ENCODE results near the gene NNT.
A peak's percentile ranks its signal among the peaks of the same experiment; 100 is the strongest.
"Not testable (repeated sequence)": the region's sequence is repeated elsewhere in the genome, so short reads cannot be mapped to it uniquely, and the experiment has no call there.

Gene NNT

GRCh38 chr5:43564289-43564850 is 38.6 kb upstream of the NNT start:
- no peak for DNase-seq (ENCODE audit: insufficient read length, low spot score)
- no peak for FAIRE-seq
- no peak for TF ChIP-seq POLR2A (IDR thresholded peaks at IDR 0.05; ENCODE audit: low read depth, low read length)
- TF ChIP-seq TAF1 (IDR thresholded peaks at IDR 0.05; ENCODE audit: low read depth, low read length): no peak
- no peak for TF ChIP-seq POU2F2 (IDR thresholded peaks at IDR 0.05; ENCODE audit: low read depth, low read length)
- no peak for TF ChIP-seq POLR2AphosphoS5 (IDR thresholded peaks at IDR 0.05; ENCODE audit: low read depth, low read length)
- TF ChIP-seq PAX5 (IDR thresholded peaks at IDR 0.05; ENCODE audit: insufficient read depth, low read length, severe bottlenecking): no peak
- no peak for TF ChIP-seq SPI1 (IDR thresholded peaks at IDR 0.05; ENCODE audit: low read depth, low read length)

- FAIRE-seq (no peak), DNase-seq (ENCODE audit: insufficient read length, low spot score) (no peak)
- no peak for TF ChIP-seq TAF1 (IDR thresholded peaks at IDR 0.05; ENCODE audit: low read depth, low read length)
- no peak for TF ChIP-seq SPI1 (IDR thresholded peaks at IDR 0.05; ENCODE audit: low read depth, low read length)
- no peak for TF ChIP-seq POLR2A (IDR thresholded peaks at IDR 0.05; ENCODE audit: low read depth, low read length)
- TF ChIP-seq POLR2AphosphoS5 (IDR thresholded peaks at IDR 0.05; ENCODE audit: low read depth, low read length): no peak
- no peak for TF ChIP-seq POU2F2 (IDR thresholded peaks at IDR 0.05; ENCODE audit: low read depth, low read length)
- TF ChIP-seq PAX5 (IDR thresholded peaks at IDR 0.05; ENCODE audit: insufficient read depth, low read length, severe bottlenecking): no peak
These were observed 37.9 kb upstream of the NNT start for GRCh38 chr5:43565043-43565442.

- no peak for DNase-seq (ENCODE audit: insufficient read length, low spot score)
- no peak for FAIRE-seq
- TF ChIP-seq TAF1 (IDR thresholded peaks at IDR 0.05; ENCODE audit: low read depth, low read length): no peak
- no peak for TF ChIP-seq POLR2A (IDR thresholded peaks at IDR 0.05; ENCODE audit: low read depth, low read length)
- no peak for TF ChIP-seq POU2F2 (IDR thresholded peaks at IDR 0.05; ENCODE audit: low read depth, low read length)
- 0 out of 2 replicates have a peak, but pooled peaks have one; percentile 11 for TF ChIP-seq SPI1 (IDR thresholded peaks at IDR 0.05; ENCODE audit: low read depth, low read length)
These were observed 35.0 kb upstream of the NNT start for GRCh38 chr5:43567967-43568366.

GRCh38 chr5:43569236-43569746 is 33.7 kb upstream of the NNT start:
- DNase-seq (ENCODE audit: insufficient read length, low spot score) (no peak), FAIRE-seq (no peak)
- no peak for TF ChIP-seq POLR2AphosphoS5 (IDR thresholded peaks at IDR 0.05; ENCODE audit: low read depth, low read length)
- TF ChIP-seq PAX5 (IDR thresholded peaks at IDR 0.05; ENCODE audit: insufficient read depth, low read length, severe bottlenecking): no peak
- TF ChIP-seq SPI1 (IDR thresholded peaks at IDR 0.05; ENCODE audit: low read depth, low read length): no peak
- no peak for TF ChIP-seq TAF1 (IDR thresholded peaks at IDR 0.05; ENCODE audit: low read depth, low read length)
- TF ChIP-seq POU2F2 (IDR thresholded peaks at IDR 0.05; ENCODE audit: low read depth, low read length): no peak
- TF ChIP-seq POLR2A (IDR thresholded peaks at IDR 0.05; ENCODE audit: low read depth, low read length): no peak

- FAIRE-seq: no peak
- DNase-seq (ENCODE audit: insufficient read length, low spot score): no peak
- TF ChIP-seq POLR2AphosphoS5 (IDR thresholded peaks at IDR 0.05; ENCODE audit: low read depth, low read length): no peak
- TF ChIP-seq POLR2A (IDR thresholded peaks at IDR 0.05; ENCODE audit: low read depth, low read length): no peak
- no peak for TF ChIP-seq POU2F2 (IDR thresholded peaks at IDR 0.05; ENCODE audit: low read depth, low read length)
- no peak for TF ChIP-seq SPI1 (IDR thresholded peaks at IDR 0.05; ENCODE audit: low read depth, low read length)
- TF ChIP-seq TAF1 (IDR thresholded peaks at IDR 0.05; ENCODE audit: low read depth, low read length): no peak
- TF ChIP-seq PAX5 (IDR thresholded peaks at IDR 0.05; ENCODE audit: insufficient read depth, low read length, severe bottlenecking): no peak
These were observed 32.4 kb upstream of the NNT start for GRCh38 chr5:43570450-43571158.

GRCh38 chr5:43571237-43571636 is 31.7 kb upstream of the NNT start:
- no peak for TF ChIP-seq SPI1 (IDR thresholded peaks at IDR 0.05; ENCODE audit: low read depth, low read length)
- no peak for TF ChIP-seq POLR2AphosphoS5 (IDR thresholded peaks at IDR 0.05; ENCODE audit: low read depth, low read length)
- TF ChIP-seq TAF1 (IDR thresholded peaks at IDR 0.05; ENCODE audit: low read depth, low read length): no peak
- TF ChIP-seq POU2F2 (IDR thresholded peaks at IDR 0.05; ENCODE audit: low read depth, low read length): no peak
- no peak for TF ChIP-seq PAX5 (IDR thresholded peaks at IDR 0.05; ENCODE audit: insufficient read depth, low read length, severe bottlenecking)
- TF ChIP-seq POLR2A (IDR thresholded peaks at IDR 0.05; ENCODE audit: low read depth, low read length): no peak
- no peak for DNase-seq (ENCODE audit: insufficient read length, low spot score)
- no peak for FAIRE-seq

- TF ChIP-seq POLR2AphosphoS5 (IDR thresholded peaks at IDR 0.05; ENCODE audit: low read depth, low read length) (no peak), SPI1 (IDR thresholded peaks at IDR 0.05; ENCODE audit: low read depth, low read length) (no peak), TAF1 (IDR thresholded peaks at IDR 0.05; ENCODE audit: low read depth, low read length) (no peak), PAX5 (IDR thresholded peaks at IDR 0.05; ENCODE audit: insufficient read depth, low read length, severe bottlenecking) (no peak), POU2F2 (IDR thresholded peaks at IDR 0.05; ENCODE audit: low read depth, low read length) (no peak), POLR2A (IDR thresholded peaks at IDR 0.05; ENCODE audit: low read depth, low read length) (no peak)
- no peak for FAIRE-seq
- no peak for DNase-seq (ENCODE audit: insufficient read length, low spot score)
These were observed 30.6 kb upstream of the NNT start for GRCh38 chr5:43572357-43572756.

- DNase-seq (ENCODE audit: insufficient read length, low spot score) (no peak), FAIRE-seq (no peak)
- TF ChIP-seq POLR2AphosphoS5 (IDR thresholded peaks at IDR 0.05; ENCODE audit: low read depth, low read length) (no peak), PAX5 (IDR thresholded peaks at IDR 0.05; ENCODE audit: insufficient read depth, low read length, severe bottlenecking) (no peak), TAF1 (IDR thresholded peaks at IDR 0.05; ENCODE audit: low read depth, low read length) (no peak), SPI1 (IDR thresholded peaks at IDR 0.05; ENCODE audit: low read depth, low read length) (no peak), POU2F2 (IDR thresholded peaks at IDR 0.05; ENCODE audit: low read depth, low read length) (no peak), POLR2A (IDR thresholded peaks at IDR 0.05; ENCODE audit: low read depth, low read length) (no peak)
These were observed 29.9 kb upstream of the NNT start for GRCh38 chr5:43573058-43573457.

GRCh38 chr5:43580402-43581210 is 22.4 kb upstream of the NNT start:
- FAIRE-seq; DNase-seq (ENCODE audit: insufficient read length, low spot score): not testable (repeated sequence)

Measured in GM12891 (cell line).